H1 (cell line): Measurements from ENCODE around the gene RSF1. TPM values are rescaled to one million over a fixed set of nuclear protein-coding genes. Genes with fewer than 3 reads are reported as not detected.

Source experiments
- CTCF ChIA-PET: fragments of 300-600 bp; sonication (Branson Sonifier 250); formaldehyde crosslinking; loops from one replicate; lab custom pipeline; 2021; ENCODE audit not compliant: partially characterized antibody; lab: Charles Lee
- POLR2A ChIA-PET: fragments of 300-600 bp; sonication (Branson Sonifier 250); formaldehyde crosslinking; loops from one replicate; lab custom pipeline; 2021; ENCODE audit warnings: inconsistent platforms; ENCODE audit not compliant: partially characterized antibody; lab: Charles Lee
- DNase-seq, 2 experiments: peaks; one replicate each; pipeline versions ENCODE4 v3.0.0 to v3.0.0-alpha.2; 2010 to 2022; ENCODE audit warnings: low spot score in 2 of 2, low read depth in 1 of 2, mixed read lengths in 1 of 2
- FAIRE-seq: peaks from 2 replicates; lab custom pipeline; 2011; peaks lifted over from hg19 to GRCh38; lab: Jason Lieb, UNC
- H2AFZ ChIP-seq: 2 replicates; pipeline ENCODE4 v1.8.1; 2012; ENCODE audit warnings: low read length, inconsistent platforms
- H2AK5ac ChIP-seq: 2 replicates; pipeline ENCODE4 v1.6.1; 2013; ENCODE audit warnings: low read depth, low read length
- H2BK120ac ChIP-seq: replicated peaks from 2 replicates; pipeline ENCODE3; 2013; ENCODE audit warnings: low read depth, low read length, inconsistent platforms
- H2BK12ac ChIP-seq: 2 replicates; pipeline ENCODE4 v1.6.1; 2013; ENCODE audit warnings: low read depth, low read length
- H2BK15ac ChIP-seq: 2 replicates; pipeline ENCODE4 v1.6.1; 2013; ENCODE audit warnings: low read length
- H2BK20ac ChIP-seq: 2 replicates; pipeline ENCODE4 v1.6.1; 2013; ENCODE audit warnings: low read length
- H2BK5ac ChIP-seq: 2 replicates; pipeline ENCODE4 v1.6.1; 2013; ENCODE audit warnings: low read depth, low read length
- H3K14ac ChIP-seq: 2 replicates; pipeline ENCODE4 v1.6.1; 2013; ENCODE audit warnings: inconsistent platforms; ENCODE audit not compliant: insufficient read length
- H3K18ac ChIP-seq: 2 replicates; pipeline ENCODE4 v1.6.1; 2013; ENCODE audit warnings: low read length; ENCODE audit errors: extremely low read depth
- H3K23ac ChIP-seq: 2 replicates; pipeline ENCODE4 v1.6.1; 2013; ENCODE audit warnings: inconsistent platforms; ENCODE audit not compliant: insufficient read length
- H3K23me2 ChIP-seq: 2 replicates; pipeline ENCODE4 v1.6.1; 2013; ENCODE audit warnings: low read depth, low read length
- H3K27ac ChIP-seq: 2 replicates; pipeline ENCODE4 v1.6.1; 2011; ENCODE audit warnings: low read depth, low read length, inconsistent platforms
- H3K27me3 ChIP-seq, 4 experiments: replicated peaks in 1 of 4; 1 replicate in 1 of 4; 2 replicates in 3 of 4; pipeline versions ENCODE4 v1.6.1 to v1.8.1; 2011 to 2013; ENCODE audit warnings: low read length in 3 of 4, mild to moderate bottlenecking in 3 of 4, inconsistent platforms in 2 of 4, mixed read lengths in 2 of 4, moderate library complexity in 1 of 4; ENCODE audit not compliant: control insufficient read depth in 3 of 4, insufficient read depth in 3 of 4; ENCODE audit errors: extremely low read depth in 1 of 4
- H3K36me3 ChIP-seq, 4 experiments: 2 replicates each; pipeline versions ENCODE4 v1.6.1 to v1.8.1; 2011 to 2013; ENCODE audit warnings: mild to moderate bottlenecking in 4 of 4, low read length in 3 of 4, moderate library complexity in 2 of 4, control low read depth in 1 of 4, inconsistent platforms in 1 of 4; ENCODE audit not compliant: insufficient read depth in 4 of 4, control insufficient read depth in 2 of 4
- H3K4ac ChIP-seq: replicated peaks from 2 replicates; pipeline ENCODE3; 2013; ENCODE audit warnings: low read length, low read depth, mixed read lengths, inconsistent platforms; ENCODE audit not compliant: insufficient read length
- H3K4me1 ChIP-seq, 4 experiments: replicated peaks in 1 of 4; 1 replicate in 1 of 4; 2 replicates in 3 of 4; pipeline versions ENCODE4 v1.6.1 to v1.8.1; 2011 to 2013; ENCODE audit warnings: low read length in 3 of 4, inconsistent platforms in 2 of 4, mixed read lengths in 1 of 4; ENCODE audit not compliant: insufficient read depth in 4 of 4, control insufficient read depth in 3 of 4
- H3K4me2 ChIP-seq, 2 experiments: 2 replicates each; pipeline versions ENCODE4 v1.6.1 to v1.8.1; 2011 to 2013; ENCODE audit warnings: low read depth in 2 of 2, low read length in 2 of 2, control low read depth in 1 of 2, inconsistent platforms in 1 of 2, mild to moderate bottlenecking in 1 of 2; ENCODE audit not compliant: insufficient read depth in 1 of 2
- H3K4me3 ChIP-seq, 4 experiments: fragments of 200-600, 300-600 bp in 1 of 4; sonication (generic), shearing (Covaris generic), sonication (Bioruptor Twin) in 1 of 4; 2 replicates each; pipeline versions ENCODE4 v1.5.1 to v1.8.1; 2011 to 2016; ENCODE audit warnings: low read length in 4 of 4, low read depth in 3 of 4, control low read depth in 2 of 4, inconsistent platforms in 2 of 4, mild to moderate bottlenecking in 2 of 4, mixed read lengths in 1 of 4, moderate library complexity in 1 of 4; ENCODE audit not compliant: insufficient read depth in 2 of 4; ENCODE audit errors: extremely low read depth in 1 of 4
- H3K56ac ChIP-seq: replicated peaks from 2 replicates; pipeline ENCODE3; 2013; ENCODE audit warnings: low read depth, mild to moderate bottlenecking, mixed read lengths, low read length, inconsistent platforms; ENCODE audit not compliant: insufficient read length
- H3K79me1 ChIP-seq: 2 replicates; pipeline ENCODE4 v1.6.1; 2013; ENCODE audit warnings: low read depth, low read length, control low read depth
- H3K79me2 ChIP-seq, 2 experiments: 2 replicates each; pipeline versions ENCODE4 v1.6.1 to v1.8.1; 2012 to 2013; ENCODE audit warnings: low read length in 2 of 2, mild to moderate bottlenecking in 2 of 2, inconsistent platforms in 1 of 2; ENCODE audit not compliant: insufficient read depth in 2 of 2, control insufficient read depth in 1 of 2
- H3K9ac ChIP-seq, 4 experiments: replicated peaks in 1 of 4; 1 replicate in 1 of 4; 2 replicates in 3 of 4; pipeline versions ENCODE4 v1.6.1 to v1.8.1; 2011 to 2013; ENCODE audit warnings: low read depth in 3 of 4, low read length in 3 of 4, control low read depth in 2 of 4, mild to moderate bottlenecking in 2 of 4, moderate library complexity in 2 of 4, inconsistent platforms in 1 of 4; ENCODE audit errors: extremely low read depth in 1 of 4
- H3K9me3 ChIP-seq, 2 experiments: 2 replicates each; pipeline versions ENCODE4 v1.6.1 to v1.8.1; 2012 to 2013; ENCODE audit warnings: mild to moderate bottlenecking in 2 of 2, moderate library complexity in 2 of 2, control low read depth in 1 of 2, inconsistent platforms in 1 of 2, low read depth in 1 of 2, low read length in 1 of 2, mixed read lengths in 1 of 2; ENCODE audit not compliant: insufficient read depth in 2 of 2
- H4K20me1 ChIP-seq, 2 experiments: replicated peaks in 1 of 2; 2 replicates each; pipeline versions ENCODE3 to v1.8.1; 2011 to 2013; ENCODE audit warnings: inconsistent platforms in 2 of 2, low read length in 2 of 2, mild to moderate bottlenecking in 1 of 2; ENCODE audit not compliant: insufficient read depth in 2 of 2, control insufficient read depth in 1 of 2
- H4K5ac ChIP-seq: 2 replicates; pipeline ENCODE4 v1.6.1; 2013; ENCODE audit warnings: low read length, low read depth, mixed read lengths, inconsistent platforms; ENCODE audit not compliant: insufficient read length
- H4K8ac ChIP-seq: 2 replicates; pipeline ENCODE4 v1.8.0; 2013; ENCODE audit warnings: mild to moderate bottlenecking, moderate library complexity, low read length, inconsistent platforms; ENCODE audit not compliant: insufficient read depth; ENCODE audit errors: extremely low read depth
- H4K91ac ChIP-seq: replicated peaks from 2 replicates; pipeline ENCODE3; 2013; ENCODE audit warnings: low read length, mixed read lengths, inconsistent platforms; ENCODE audit not compliant: insufficient read length
- CBX8 ChIP-seq: fragments of 300-800, 300-1000 bp; sonication (generic); IDR thresholded peaks from 2 replicates; pipeline ENCODE4 v1.7.1; 2016; ENCODE audit warnings: low read depth, low read length, borderline replicate concordance
- CREB1 ChIP-seq: IDR thresholded peaks from 2 replicates; pipeline ENCODE4 v1.6.1; 2012; ENCODE audit warnings: inconsistent platforms
- CTCF ChIP-seq, 3 experiments: IDR thresholded peaks; 1 replicate in 2 of 3; 2 replicates in 1 of 3; pipeline versions ENCODE4 v1.5.1 to v1.6.1; 2011; ENCODE audit warnings: low read length in 3 of 3, mild to moderate bottlenecking in 3 of 3, inconsistent platforms in 2 of 3, low read depth in 1 of 3, moderate library complexity in 1 of 3; ENCODE audit not compliant: insufficient read depth in 1 of 3; ENCODE audit errors: control extremely low read depth in 1 of 3
- GTF2F1 ChIP-seq: IDR thresholded peaks from 2 replicates; pipeline ENCODE4 v1.6.1; 2012; ENCODE audit warnings: low read depth, low read length, improper control_type of control experiment, borderline replicate concordance
- NRF1 ChIP-seq: IDR thresholded peaks from 2 replicates; pipeline ENCODE4 v1.6.1; 2011; ENCODE audit warnings: mild to moderate bottlenecking, low read depth, low read length, improper control_type of control experiment
- RAD21 ChIP-seq, 2 experiments: IDR thresholded peaks in 1 of 2; conservative IDR thresholded peaks in 1 of 2; 2 replicates each; pipeline ENCODE4 v1.6.1; 2011; ENCODE audit warnings: low read depth in 2 of 2, low read length in 2 of 2, improper control_type of control experiment in 1 of 2, inconsistent platforms in 1 of 2, mild to moderate bottlenecking in 1 of 2, moderate library complexity in 1 of 2
- RNF2 ChIP-seq: fragments of 200-900, 300-1000 bp; sonication (generic); IDR thresholded peaks from 2 replicates; pipeline ENCODE4 v1.7.1; 2016; ENCODE audit warnings: borderline replicate concordance, low read depth, mild to moderate bottlenecking, antibody characterized with exemption, low read length; ENCODE audit not compliant: poor library complexity, severe bottlenecking; ENCODE audit errors: missing control alignments
- SAP30 ChIP-seq: fragments of 300-600 bp; sonication (generic); IDR thresholded peaks from 2 replicates; pipeline ENCODE4 v1.7.1; 2012; ENCODE audit warnings: low read length, moderate library complexity, mild to moderate bottlenecking, inconsistent platforms; ENCODE audit not compliant: insufficient read depth, insufficient replicate concordance
- SRF ChIP-seq: IDR thresholded peaks from 2 replicates; pipeline ENCODE4 v1.6.1; 2011; ENCODE audit warnings: mild to moderate bottlenecking, low read depth, low read length, moderate library complexity
- TBP ChIP-seq: IDR thresholded peaks from 2 replicates; pipeline ENCODE4 v1.6.1; 2011; ENCODE audit warnings: low read depth, low read length, improper control_type of control experiment
- WGBS, 2 experiments: shearing (Covaris generic) in 1 of 2; methylation state at CpG; one replicate each; pipeline versions ENCODE4 v1.1.6 to v1.1.7; 2013 to 2015; ENCODE audit warnings: low lambda C conversion rate in 2 of 2, mixed read lengths in 2 of 2, inconsistent platforms in 1 of 2, low coverage in 1 of 2, missing lambda C conversion rate in 1 of 2; ENCODE audit not compliant: insufficient replicate concordance in 2 of 2, insufficient coverage in 1 of 2, insufficient read length in 1 of 2; ENCODE audit errors: extremely low coverage in 1 of 2, missing lambda C conversion rate in 1 of 2; 5-methylcytosine and 5-hydroxymethylcytosine counted together
- polyA plus RNA-seq, 7 experiments: library from polyadenylated mRNA; depleted of rRNA in 3 of 7; stranded (reverse) in 5 of 7; unstranded in 2 of 7; fragments of >200 nt in 5 of 7; fragments of 200-250 nt in 2 of 7; gene quantifications; 1 replicate in 5 of 7; 2 replicates in 1 of 7; 4 replicates in 1 of 7; pipeline versions ENCODE4 v1.2.1 to v1.2.3, GENCODE V29; 2011 to 2013; ENCODE audit warnings: missing spikeins in 2 of 7, mixed read lengths in 2 of 7
- total RNA-seq: library from RNA; stranded (reverse); fragmentation: NEBNext Ultra II Directional; extraction: Animal tissue kit (Norgen Biotek cat#: 25700); gene quantifications from 2 replicates; pipeline ENCODE4 v1.2.1, GENCODE V29; 2021

The RSF1 gene
- total and polyA plus RNA-seq, 2 of the 8 experiments (the other 6 are each of a cell fraction or from before 2014, with no cell fraction given): 17.8 to 87.9 TPM

GRCh38 chr11:77775936-77776335 is 44.6 kb downstream of the RSF1 start:
- no peak for DNase-seq
- Histone ChIP-seq H3K27ac (no peak overlapping the region), H3K9ac (no peak overlapping the region), H2AFZ (no peak overlapping the region), H3K79me2 (peaks cover 6 to 94% of the 10 kb centered on the region in 2 experiments; a peak in 3 of 4 replicates), H3K18ac (no peak overlapping the region), H3K27me3 (no peaks in the 10 kb centered on the region), H2BK12ac (no peak overlapping the region), H3K23me2 (no peaks in the 10 kb centered on the region), H4K5ac (no peak overlapping the region), H3K4me1 (no peaks in the 10 kb centered on the region), H2BK5ac (no peak overlapping the region), H3K56ac (no peak overlapping the region), H4K91ac (no peak overlapping the region), H3K36me3 (no peaks in the 10 kb centered on the region; a peak in 1 of 8 replicates), H2AK5ac (no peak overlapping the region), H3K9me3 (no peaks in the 10 kb centered on the region), H2BK20ac (no peak overlapping the region), H2BK15ac (no peak overlapping the region), H4K20me1 (peaks cover 10 to 16% of the 10 kb centered on the region in 2 experiments), H4K8ac (no peak overlapping the region; the same call in 1 of the 2 replicates), H3K4ac (no peak overlapping the region), H3K23ac (no peak overlapping the region), H3K14ac (no peak overlapping the region), H2BK120ac (no peak overlapping the region), H3K4me2 (no peak overlapping the region), H3K79me1 (peaks cover 2% of the 10 kb centered on the region; the same call in 1 of the 2 replicates), H3K4me3 (no peak overlapping the region)
- POLR2A ChIA-PET: interaction anchor here (1.0 to 1.1 kb wide), 2 partner anchors 9 to 26 kb away, joined by 3 read pairs; no protein-coding TSS in a partner anchor
- CTCF ChIA-PET: interaction anchor here (0.6 to 1.8 kb wide), 5 partner anchors 9 to 1646 kb away, joined by 3 to 5 read pairs (median 3); no protein-coding TSS in a partner anchor
- 98% methylated on average over 2 of the region's 2 CpGs; no CpG with 5 or more reads in 1 of the 2 experiments for WGBS, 2 experiments
- no peak for FAIRE-seq
- TF ChIP-seq RAD21 (IDR thresholded peaks at IDR 0.05 in 1 of 2, conservative IDR thresholded peaks at IDR 0.05 in 1 of 2; ENCODE audit: low read depth in 2 of 2, low read length in 2 of 2) (no peak), SAP30 (no peak), NRF1 (no peak), GTF2F1 (no peak), CREB1 (no peak), RNF2 (no peak), TBP (no peak), SRF (no peak), CBX8 (no peak), CTCF (IDR thresholded peaks at IDR 0.05; ENCODE audit: control extremely low read depth in 1 of 3, insufficient read depth in 1 of 3, low read depth in 1 of 3, low read length in 3 of 3) (no peak)
